GM23248 (cell line): ENCODE data around the gene RPL36A.

ENCODE experiments used
- EZH2 ChIP-seq: fragments of 200-600 bp; sonication (generic); IDR thresholded peaks from 2 replicates; pipeline ENCODE4 v1.6.1; 2018; ENCODE audit warnings: antibody characterized with exemption, mild to moderate bottlenecking; ENCODE audit not compliant: insufficient read depth, poor library complexity, severe bottlenecking
- EZH2phosphoT487 ChIP-seq: fragments of 200-600 bp; sonication (generic); IDR thresholded peaks from 2 replicates; pipeline ENCODE4 v1.6.1; 2018; ENCODE audit warnings: antibody characterized with exemption, moderate library complexity, mild to moderate bottlenecking, low read depth; ENCODE audit not compliant: insufficient read depth

DNA sequence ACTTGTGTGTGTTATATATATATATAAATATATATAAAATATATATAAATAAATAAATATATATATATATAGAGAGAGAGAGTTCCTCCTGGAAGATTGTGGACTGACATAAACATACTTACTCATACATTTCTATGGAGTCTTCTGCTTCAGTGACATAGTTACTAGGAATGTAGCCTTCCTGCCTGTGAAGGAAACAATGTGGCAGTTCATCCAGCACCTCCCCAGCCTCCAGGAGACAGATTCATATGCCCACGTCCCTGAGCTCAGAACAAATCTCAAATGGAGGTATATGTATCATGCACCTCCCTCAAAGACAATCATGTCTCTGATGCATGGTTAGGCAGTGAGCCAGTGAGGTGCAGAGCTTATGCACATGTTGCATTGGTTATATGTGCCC, 30.8 kb upstream of the RPL36A start:
- TF ChIP-seq EZH2: no peak
- TF ChIP-seq EZH2phosphoT487: no peak
